Amygdala (tissue), 56 donors: Measurements from ENCODE around the gene ELAVL4.
A peak's percentile ranks its signal among the peaks of the same experiment; 100 is the strongest.

Experiments used
- DNase-seq, 56 donors: peaks; one replicate each; lab custom pipeline; 2025; lab: John Stamatoyannopoulos, UW

Gene ELAVL4

GRCh38 chr1:50236656-50237055, 127.9 kb downstream of the ELAVL4 start:
- DNase-seq = no peak

- DNase-seq = peak in 2 of 56 donors; percentile 5 to 11
Measured at GRCh38 chr1:50237056-50237455, 128.3 kb downstream of the ELAVL4 start.

- DNase-seq = no peak
Measured at GRCh38 chr1:50243939-50244338, 135.2 kb downstream of the ELAVL4 start.

- DNase-seq = no peak
Measured at GRCh38 chr1:50246869-50247268, 138.1 kb downstream of the ELAVL4 start.

- peak in 21 of 56 donors; percentile 1 to 55 (median 12) for DNase-seq
Measured at GRCh38 chr1:50251702-50252101, 143.0 kb downstream of the ELAVL4 start.

GRCh38 chr1:50252196-50252595, 143.5 kb downstream of the ELAVL4 start:
- DNase-seq = peak in 23 of 56 donors; percentile 2 to 58 (median 7)
